Urinary bladder (tissue), 4 donors: ENCODE measurements around the gene ZNF143. TPM values are rescaled to one million over a fixed set of nuclear protein-coding genes. Genes with fewer than 3 reads are reported as not detected.
"Not testable (repeated sequence)": the region's sequence is repeated elsewhere in the genome, so short reads cannot be mapped to it uniquely, and the experiment has no call there.

Experiments used
- DNase-seq: peaks from one replicate; pipeline ENCODE4 v3.0.0-alpha.2; 2015; ENCODE audit errors: extremely low spot score
- H3K27ac ChIP-seq: one replicate; pipeline ENCODE4 v1.5.1; 2013; ENCODE audit warnings: low read depth, mild to moderate bottlenecking, moderate library complexity
- H3K36me3 ChIP-seq: one replicate; pipeline ENCODE4 v1.6.1; 2013; ENCODE audit warnings: mild to moderate bottlenecking, moderate library complexity; ENCODE audit not compliant: insufficient read depth
- H3K4me1 ChIP-seq: one replicate; pipeline ENCODE4 v1.6.1; 2013; ENCODE audit warnings: mild to moderate bottlenecking, moderate library complexity; ENCODE audit not compliant: insufficient read depth
- H3K4me3 ChIP-seq: one replicate; pipeline ENCODE4 v1.5.1; 2013; ENCODE audit warnings: low read depth, low read length
- WGBS: extraction: QIAGEN DNeasy Blood & Tissue Kit; methylation state at CpG from one replicate; pipeline ENCODE4 v1.1.7; 2013; 5-methylcytosine and 5-hydroxymethylcytosine counted together
- polyA plus RNA-seq: library from polyadenylated mRNA; stranded (reverse); fragments of 200-250 nt; gene quantifications from one replicate; pipeline ENCODE4 v1.2.3, GENCODE V29; 2013
- total RNA-seq: library from RNA; depleted of rRNA; stranded (reverse); fragments of >200 nt; gene quantifications from one replicate; pipeline ENCODE4 v1.2.3, GENCODE V29; 2014
- donor health status: healthy with polysubstance abuse.
- donor health status: healthy.

ZNF143 gene
- total and polyA plus RNA-seq, 2 donors, result 23.4 to 28.8 TPM

DNA sequence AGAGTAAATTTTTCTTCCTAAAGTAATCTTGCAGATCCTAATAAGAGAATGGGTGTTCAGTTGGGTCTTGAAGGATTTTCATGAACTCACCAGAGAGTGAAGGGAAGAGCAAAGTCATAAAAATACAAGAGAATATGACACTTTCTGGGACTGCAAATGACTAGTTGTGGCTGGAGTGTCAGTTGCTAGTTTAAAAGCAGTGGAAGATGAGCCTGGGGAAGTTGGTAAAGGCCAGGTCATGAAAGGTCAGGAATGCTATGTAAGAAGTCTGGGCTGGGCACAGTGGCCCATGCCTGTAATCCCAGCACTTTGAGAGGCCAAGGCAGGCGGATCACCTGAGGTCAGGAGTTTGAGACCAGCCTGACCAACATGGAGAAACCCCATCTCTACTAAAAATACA is 53.8 kb downstream of the ZNF143 start:
- WGBS, result 97% methylated on average over 1 of the region's 1 CpG
- H3K36me3 ChIP-seq, DNase-seq, H3K4me3 ChIP-seq, H3K27ac ChIP-seq, H3K4me1 ChIP-seq: not testable (repeated sequence)

DNA sequence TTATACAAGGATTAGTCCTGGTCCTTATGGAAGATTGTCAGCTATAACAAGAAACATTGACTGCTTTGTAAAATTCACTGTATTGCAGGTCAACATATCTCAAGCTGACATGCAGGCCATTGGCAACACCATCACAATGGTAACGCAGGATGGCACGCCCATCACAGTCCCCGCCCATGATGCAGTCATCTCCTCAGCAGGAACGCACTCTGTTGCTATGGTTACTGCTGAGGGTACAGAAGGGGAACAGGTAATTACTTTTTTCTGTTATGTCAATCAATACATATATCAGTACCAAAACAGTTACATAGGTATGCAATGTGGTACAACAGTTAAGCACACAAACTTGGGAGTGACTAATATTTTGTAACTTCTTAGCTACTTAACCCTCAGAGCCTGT is 55.3 kb downstream of the ZNF143 start:
- DNase-seq, result no peak
- 87% methylated on average over 4 of the region's 4 CpGs for WGBS
- Histone ChIP-seq H3K4me1 (no peaks in the 10 kb centered on the region), H3K36me3 (peaks cover 2% of the 10 kb centered on the region), H3K27ac (no peak overlapping the region), H3K4me3 (no peak overlapping the region)

- WGBS, result 90% methylated on average over 9 of the region's 9 CpGs
- no peak for DNase-seq
- no peaks in the 10 kb centered on the region for H3K4me1 ChIP-seq
- no peaks in the 10 kb centered on the region for H3K36me3 ChIP-seq
- H3K4me3 ChIP-seq, result no peak overlapping the region
- H3K27ac ChIP-seq, result no peak overlapping the region
Observed at GRCh38 chr11:9518835-9519410, 58.1 kb downstream of the ZNF143 start.

DNA sequence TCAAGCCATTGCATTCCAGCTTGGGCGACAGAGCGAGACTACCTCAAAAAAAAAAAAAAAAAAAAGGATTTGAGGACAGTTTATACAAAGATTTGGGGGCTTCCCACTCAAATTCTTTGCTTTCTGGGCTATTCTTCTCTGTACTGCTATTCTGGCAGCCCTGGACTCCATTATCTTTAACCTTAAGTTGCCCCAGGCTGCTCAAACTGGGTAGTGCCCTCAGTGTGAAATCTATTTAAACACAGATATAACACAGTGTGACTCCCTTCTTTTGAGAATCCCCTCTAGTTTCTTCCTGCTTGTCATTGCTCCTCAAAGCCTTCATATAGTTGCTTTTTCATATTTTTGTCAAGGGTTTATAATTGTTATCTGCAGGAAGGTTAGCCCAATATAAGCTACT is 63.2 kb downstream of the ZNF143 start:
- 81% methylated on average over 2 of the region's 2 CpGs for WGBS
- DNase-seq, result no peak
- Histone ChIP-seq H3K4me1 (no peaks in the 10 kb centered on the region), H3K27ac (no peak overlapping the region), H3K36me3 (no peaks in the 10 kb centered on the region), H3K4me3 (no peak overlapping the region)

- WGBS, result 89% methylated on average over 3 of the region's 3 CpGs
- no peaks in the 10 kb centered on the region for H3K4me1 ChIP-seq
- no peak overlapping the region for H3K27ac ChIP-seq
- H3K36me3 ChIP-seq, result no peaks in the 10 kb centered on the region
- DNase-seq, result no peak
- H3K4me3 ChIP-seq, result no peak overlapping the region
Observed at GRCh38 chr11:9525116-9525515, 64.3 kb downstream of the ZNF143 start.

DNA sequence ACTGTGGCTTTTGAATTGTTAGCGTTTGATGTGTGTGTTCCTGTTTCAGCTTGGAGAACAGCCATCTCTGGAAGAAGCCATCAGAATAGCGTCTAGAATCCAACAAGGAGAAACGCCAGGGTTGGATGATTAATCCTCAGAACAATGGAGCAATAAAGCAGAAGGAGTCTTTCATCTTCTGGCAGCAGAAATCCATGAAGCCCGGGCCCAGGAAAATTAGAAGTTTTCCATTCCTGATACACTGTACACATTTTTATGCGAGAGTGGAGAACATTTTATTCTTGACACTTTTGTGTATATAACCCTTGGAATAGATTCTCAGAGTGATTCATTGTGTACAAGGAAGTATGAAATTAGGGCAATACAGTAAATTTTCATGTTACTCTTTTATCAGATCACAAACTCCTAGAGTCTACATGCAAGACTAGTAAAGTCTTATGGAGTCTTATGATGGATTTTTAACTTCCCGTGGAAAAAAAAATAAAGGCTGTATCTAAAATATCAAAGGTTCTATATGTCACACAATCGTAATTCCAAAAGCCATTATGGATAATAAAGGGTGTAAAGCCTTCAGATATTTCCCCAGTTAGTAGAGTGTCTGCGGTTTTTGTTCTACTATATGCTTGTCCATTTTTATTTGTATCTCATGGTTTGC is 66.8 kb downstream of the ZNF143 start:
- DNase-seq, result peak; percentile 66
- Histone ChIP-seq H3K4me3 (no peak overlapping the region), H3K36me3 (no peaks in the 10 kb centered on the region), H3K27ac (no peak overlapping the region), H3K4me1 (no peaks in the 10 kb centered on the region)
- 16% methylated on average over 8 of the region's 8 CpGs for WGBS

GRCh38 chr11:9528136-9528501 is 67.3 kb downstream of the ZNF143 start:
- Histone ChIP-seq H3K27ac (no peak overlapping the region), H3K4me1 (no peaks in the 10 kb centered on the region), H3K4me3 (no peak overlapping the region), H3K36me3 (no peaks in the 10 kb centered on the region)
- 80% methylated on average over 1 of the region's 1 CpG for WGBS
- DNase-seq, result no peak

- no peak overlapping the region for H3K4me3 ChIP-seq
- no peak for DNase-seq
- 58% methylated on average over 12 of the region's 12 CpGs for WGBS
- no peaks in the 10 kb centered on the region for H3K4me1 ChIP-seq
- no peaks in the 10 kb centered on the region for H3K36me3 ChIP-seq
- peak overlapping the region; percentile 40 for H3K27ac ChIP-seq
Observed at GRCh38 chr11:9528573-9529333, 67.9 kb downstream of the ZNF143 start.

GRCh38 chr11:9529334-9529650 is 68.5 kb downstream of the ZNF143 start:
- no peaks in the 10 kb centered on the region for H3K36me3 ChIP-seq
- H3K4me3 ChIP-seq, result no peak overlapping the region
- DNase-seq, result no peak
- no peaks in the 10 kb centered on the region for H3K4me1 ChIP-seq
- 42% methylated on average over 3 of the region's 3 CpGs for WGBS
- H3K27ac ChIP-seq, result peak overlapping the region; percentile 40

GRCh38 chr11:9530020-9530621 is 69.3 kb downstream of the ZNF143 start:
- Histone ChIP-seq H3K36me3 (no peaks in the 10 kb centered on the region), H3K4me3 (no peak overlapping the region), H3K27ac (peak overlapping the region; percentile 40), H3K4me1 (no peaks in the 10 kb centered on the region)
- DNase-seq, result no peak
- 71% methylated on average over 9 of the region's 9 CpGs for whole genome bisulfite sequencing

- DNase-seq, result no peak
- WGBS, result 94% methylated on average over 8 of the region's 8 CpGs
- no peaks in the 10 kb centered on the region for H3K4me1 ChIP-seq
- H3K4me3 ChIP-seq, result no peak overlapping the region
- no peak overlapping the region for H3K27ac ChIP-seq
- H3K36me3 ChIP-seq, result no peaks in the 10 kb centered on the region
Observed at GRCh38 chr11:9530901-9531625, 70.3 kb downstream of the ZNF143 start.

DNA sequence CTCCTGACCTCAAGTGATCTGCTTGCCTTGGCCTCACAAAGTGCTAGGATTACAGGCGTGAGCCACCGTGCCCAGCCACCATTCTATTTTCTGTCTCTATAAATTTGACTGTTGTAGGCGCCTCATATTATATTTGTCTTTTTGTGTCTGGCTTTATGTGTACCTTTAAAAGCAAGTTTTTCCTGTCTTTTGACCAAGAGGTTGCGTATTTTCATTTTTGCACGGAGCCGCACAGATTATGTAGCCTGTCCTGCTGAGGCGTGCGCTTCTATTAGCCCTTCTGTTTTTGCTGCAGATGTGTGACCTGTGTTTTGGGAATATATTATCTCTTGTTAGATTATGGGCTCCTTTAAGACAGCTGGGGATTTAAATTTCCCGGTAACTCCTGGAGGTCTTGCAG is 72.2 kb downstream of the ZNF143 start:
- no peaks in the 10 kb centered on the region for H3K36me3 ChIP-seq
- no peak overlapping the region for H3K27ac ChIP-seq
- no peak overlapping the region for H3K4me3 ChIP-seq
- 83% methylated on average over 9 of the region's 9 CpGs for WGBS
- no peaks in the 10 kb centered on the region for H3K4me1 ChIP-seq
- no peak for DNase-seq

DNA sequence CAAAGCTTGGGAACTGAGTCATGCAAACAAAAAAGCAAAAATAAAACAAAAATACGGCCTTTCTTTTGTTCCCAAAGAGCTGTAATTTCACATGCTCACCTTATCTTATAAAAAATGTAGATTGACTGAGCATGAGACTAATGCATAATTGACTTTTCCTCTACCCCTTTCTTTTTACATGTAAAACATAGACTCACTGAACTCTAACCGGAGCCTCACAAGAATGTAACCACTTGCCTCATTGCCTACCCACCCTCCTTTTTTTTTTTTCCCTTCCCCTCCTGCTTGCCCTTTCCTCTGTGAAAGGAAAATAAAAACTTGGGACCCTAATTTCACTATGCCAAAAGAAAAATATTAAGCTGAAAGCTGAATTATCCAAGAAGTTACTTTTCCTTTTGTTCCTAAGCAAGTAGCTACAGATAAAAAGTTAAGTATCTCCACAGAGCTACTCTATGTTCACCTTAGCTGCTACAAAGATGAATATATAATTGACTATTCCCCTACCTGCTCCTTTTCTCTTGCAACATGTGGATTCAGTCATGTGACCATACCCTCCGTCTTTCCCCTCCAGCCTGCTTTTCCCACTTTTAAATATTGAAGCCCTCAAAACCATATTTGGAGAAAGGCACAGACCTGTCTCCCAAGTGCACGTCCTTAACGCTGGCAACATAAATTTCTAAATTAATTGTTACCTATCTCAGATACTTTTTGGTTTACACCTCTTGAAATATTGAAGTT is 73.1 kb downstream of the ZNF143 start:
- WGBS, result 51% methylated on average over 5 of the region's 5 CpGs
- DNase-seq, result no peak
- Histone ChIP-seq H3K27ac (no peak overlapping the region), H3K4me3 (no peak overlapping the region), H3K36me3 (no peaks in the 10 kb centered on the region), H3K4me1 (no peaks in the 10 kb centered on the region)
